Loucy (cell line): ENCODE measurements around the gene CCDC17.

ENCODE experiments used
- CTCF ChIP-seq: fragments of 200-600 bp; sonication (generic); conservative IDR thresholded peaks from 2 replicates; pipeline ENCODE4 v1.5.1; 2014; ENCODE audit warnings: mild to moderate bottlenecking, antibody characterized with exemption, low read length
- EZH2phosphoT487 ChIP-seq: fragments of 200-600 bp; IDR thresholded peaks from 2 replicates; pipeline ENCODE4 v1.6.1; 2018; ENCODE audit warnings: antibody characterized with exemption, mild to moderate bottlenecking, moderate library complexity, borderline replicate concordance

- no peak for TF ChIP-seq CTCF
- TF ChIP-seq EZH2phosphoT487 = no peak
These were observed 8.0 kb downstream of the CCDC17 start for GRCh38 chr1:45615885-45616284.
